Uterus (tissue), 2 donors: ENCODE results near the gene MYO15A.

Experiments used
- CTCF ChIP-seq, 4 experiments: fragments of 200-600 bp in 2 of 4; fragments of 450-650 bp in 2 of 4; sonication (generic) in 2 of 4; IDR thresholded peaks; one replicate each; pipeline ENCODE4 v1.5.1; 2016 to 2019; ENCODE audit warnings: antibody characterized with exemption in 4 of 4, mild to moderate bottlenecking in 2 of 4, moderate library complexity in 1 of 4
- POLR2A ChIP-seq, 2 donors: fragments of 450-650 bp; IDR thresholded peaks; one replicate each; pipeline ENCODE4 v1.6.1; 2016; ENCODE audit warnings: antibody characterized with exemption in 2 of 2, mild to moderate bottlenecking in 1 of 2, moderate library complexity in 1 of 2

GRCh38 chr17:18141210-18141803 lies 32.8 kb downstream of the MYO15A start:
- TF ChIP-seq CTCF (IDR thresholded peaks at IDR 0.05) (peak; percentile 60 to 83 (median 68)), POLR2A (IDR thresholded peaks at IDR 0.05) (no peak)
